Body of pancreas (tissue), 4 donors: Measurements from ENCODE around the gene APOL1.

Source experiments
- POLR2A ChIP-seq, 3 donors: fragments of 450-650 bp; IDR thresholded peaks; one replicate each; pipeline ENCODE4 v1.6.1; 2016; ENCODE audit warnings: antibody characterized with exemption in 3 of 3, mild to moderate bottlenecking in 2 of 3
- TF ChIP-seq, protein P1 (sequence below), 7 experiments: fragments of 450-650 bp in 4 of 7; fragments of 200-600 bp in 3 of 7; sonication (generic) in 3 of 7; IDR thresholded peaks; one replicate each; pipeline ENCODE4 v1.5.1; 2016 to 2019; ENCODE audit warnings: antibody characterized with exemption in 7 of 7

DNA sequence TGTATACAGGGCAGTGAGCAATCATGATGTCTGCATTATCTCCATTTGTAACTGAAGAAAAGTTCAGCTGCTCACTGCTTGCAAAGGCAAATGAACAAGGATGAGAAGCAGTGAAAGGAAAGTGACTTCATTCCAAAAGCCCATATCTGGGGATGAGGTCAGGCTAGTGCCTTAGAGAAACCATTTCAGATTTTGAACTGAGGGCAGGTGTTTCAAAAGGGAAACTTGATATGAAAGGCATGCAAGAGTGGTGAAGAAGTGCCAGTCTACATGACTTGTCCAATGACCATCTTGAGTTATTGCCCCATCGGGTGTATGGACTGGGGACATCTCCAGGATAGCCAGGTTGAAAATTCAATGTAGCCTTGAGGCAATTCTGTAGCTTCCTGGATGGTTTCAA lies 44.0 kb upstream of the APOL1 start:
- TF ChIP-seq, protein P1, sequence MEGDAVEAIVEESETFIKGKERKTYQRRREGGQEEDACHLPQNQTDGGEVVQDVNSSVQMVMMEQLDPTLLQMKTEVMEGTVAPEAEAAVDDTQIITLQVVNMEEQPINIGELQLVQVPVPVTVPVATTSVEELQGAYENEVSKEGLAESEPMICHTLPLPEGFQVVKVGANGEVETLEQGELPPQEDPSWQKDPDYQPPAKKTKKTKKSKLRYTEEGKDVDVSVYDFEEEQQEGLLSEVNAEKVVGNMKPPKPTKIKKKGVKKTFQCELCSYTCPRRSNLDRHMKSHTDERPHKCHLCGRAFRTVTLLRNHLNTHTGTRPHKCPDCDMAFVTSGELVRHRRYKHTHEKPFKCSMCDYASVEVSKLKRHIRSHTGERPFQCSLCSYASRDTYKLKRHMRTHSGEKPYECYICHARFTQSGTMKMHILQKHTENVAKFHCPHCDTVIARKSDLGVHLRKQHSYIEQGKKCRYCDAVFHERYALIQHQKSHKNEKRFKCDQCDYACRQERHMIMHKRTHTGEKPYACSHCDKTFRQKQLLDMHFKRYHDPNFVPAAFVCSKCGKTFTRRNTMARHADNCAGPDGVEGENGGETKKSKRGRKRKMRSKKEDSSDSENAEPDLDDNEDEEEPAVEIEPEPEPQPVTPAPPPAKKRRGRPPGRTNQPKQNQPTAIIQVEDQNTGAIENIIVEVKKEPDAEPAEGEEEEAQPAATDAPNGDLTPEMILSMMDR (IDR thresholded peaks at IDR 0.05), result no peak
- TF ChIP-seq POLR2A (IDR thresholded peaks at IDR 0.05), result no peak
